ENCODE results near the gene CLNS1A.
"Not testable (repeated sequence)": the region's sequence is repeated elsewhere in the genome, so short reads cannot be mapped to it uniquely, and the experiment has no call there.

DNA sequence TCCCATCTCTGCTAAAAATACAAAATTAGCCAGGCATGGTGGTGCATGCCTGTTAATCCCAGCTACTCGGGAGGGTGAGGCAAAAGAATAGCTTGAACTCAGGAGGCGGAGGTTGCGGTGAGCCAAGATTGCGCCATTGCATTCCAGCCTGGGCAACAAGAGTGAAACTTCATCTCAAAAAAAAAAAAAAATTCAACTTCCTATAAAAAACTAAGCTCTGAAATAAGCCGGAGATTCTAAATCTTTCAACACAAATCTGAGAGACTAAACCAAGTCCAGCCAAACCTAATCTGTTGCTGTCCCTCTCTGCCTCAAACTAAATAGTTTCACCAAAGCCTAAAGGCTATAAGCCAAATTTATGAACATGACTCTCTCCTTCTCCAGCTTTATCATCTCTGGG is 3.7 kb downstream of the CLNS1A start:
- TF ChIP-seq EZH2 (IDR thresholded peaks at IDR 0.05; ENCODE audit: borderline replicate concordance); EZH2phosphoT487 (IDR thresholded peaks at IDR 0.05; ENCODE audit: low read depth, severe bottlenecking, unreplicated experiment): not testable (repeated sequence)
- TF ChIP-seq, protein P1, sequence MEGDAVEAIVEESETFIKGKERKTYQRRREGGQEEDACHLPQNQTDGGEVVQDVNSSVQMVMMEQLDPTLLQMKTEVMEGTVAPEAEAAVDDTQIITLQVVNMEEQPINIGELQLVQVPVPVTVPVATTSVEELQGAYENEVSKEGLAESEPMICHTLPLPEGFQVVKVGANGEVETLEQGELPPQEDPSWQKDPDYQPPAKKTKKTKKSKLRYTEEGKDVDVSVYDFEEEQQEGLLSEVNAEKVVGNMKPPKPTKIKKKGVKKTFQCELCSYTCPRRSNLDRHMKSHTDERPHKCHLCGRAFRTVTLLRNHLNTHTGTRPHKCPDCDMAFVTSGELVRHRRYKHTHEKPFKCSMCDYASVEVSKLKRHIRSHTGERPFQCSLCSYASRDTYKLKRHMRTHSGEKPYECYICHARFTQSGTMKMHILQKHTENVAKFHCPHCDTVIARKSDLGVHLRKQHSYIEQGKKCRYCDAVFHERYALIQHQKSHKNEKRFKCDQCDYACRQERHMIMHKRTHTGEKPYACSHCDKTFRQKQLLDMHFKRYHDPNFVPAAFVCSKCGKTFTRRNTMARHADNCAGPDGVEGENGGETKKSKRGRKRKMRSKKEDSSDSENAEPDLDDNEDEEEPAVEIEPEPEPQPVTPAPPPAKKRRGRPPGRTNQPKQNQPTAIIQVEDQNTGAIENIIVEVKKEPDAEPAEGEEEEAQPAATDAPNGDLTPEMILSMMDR (IDR thresholded peaks at IDR 0.05; ENCODE audit: poor library complexity) = not testable (repeated sequence)
